ENCODE results near the gene ALPP.
A peak's percentile ranks its signal among the peaks of the same experiment; 100 is the strongest.
"Not testable (repeated sequence)": the region's sequence is repeated elsewhere in the genome, so short reads cannot be mapped to it uniquely, and the experiment has no call there.

ALPP gene

DNA sequence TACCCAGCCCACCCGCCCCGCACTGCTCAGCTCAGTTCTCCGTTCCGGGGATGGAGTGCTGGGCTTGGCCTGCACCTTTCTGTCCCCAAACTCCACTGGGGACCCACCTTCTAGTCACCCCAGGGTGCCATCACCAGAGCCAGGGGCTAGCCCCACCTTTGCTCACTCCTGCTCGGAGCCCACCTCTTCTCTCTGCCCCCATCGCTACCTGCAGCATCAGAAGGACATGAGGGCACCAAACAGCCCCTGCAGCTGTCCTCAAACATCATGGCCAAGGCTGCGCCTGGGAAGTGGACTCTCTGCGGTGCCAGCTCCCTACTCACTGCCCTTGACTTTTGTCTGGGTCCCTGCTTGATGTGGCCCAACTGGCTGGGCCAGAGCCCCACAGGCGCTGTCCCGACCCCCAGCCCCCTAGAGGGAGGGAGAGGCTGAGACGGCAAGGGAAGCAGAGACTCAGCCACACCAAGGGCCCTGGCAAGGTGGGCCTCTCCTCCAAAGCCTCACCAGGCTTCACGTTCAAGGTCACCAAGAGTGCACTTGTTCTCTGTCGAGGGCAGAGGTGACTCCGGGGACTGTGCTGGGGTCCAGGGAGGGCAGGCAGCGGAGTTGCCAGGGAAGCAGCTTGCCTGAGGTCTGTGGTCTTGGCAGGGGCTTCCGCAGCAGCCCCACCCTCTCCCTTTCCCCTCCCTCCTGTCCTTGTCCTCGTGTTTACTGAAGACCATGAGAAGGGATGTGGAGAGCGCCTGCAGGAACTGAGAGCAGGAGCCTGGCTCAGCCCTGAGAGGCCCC, 13.6 kb upstream of the ALPP start:
- not testable (repeated sequence) for DNase-seq

- DNase-seq: peak; percentile 17
Measured at GRCh38 chr2:232365621-232366321, 12.8 kb upstream of the ALPP start.

DNA sequence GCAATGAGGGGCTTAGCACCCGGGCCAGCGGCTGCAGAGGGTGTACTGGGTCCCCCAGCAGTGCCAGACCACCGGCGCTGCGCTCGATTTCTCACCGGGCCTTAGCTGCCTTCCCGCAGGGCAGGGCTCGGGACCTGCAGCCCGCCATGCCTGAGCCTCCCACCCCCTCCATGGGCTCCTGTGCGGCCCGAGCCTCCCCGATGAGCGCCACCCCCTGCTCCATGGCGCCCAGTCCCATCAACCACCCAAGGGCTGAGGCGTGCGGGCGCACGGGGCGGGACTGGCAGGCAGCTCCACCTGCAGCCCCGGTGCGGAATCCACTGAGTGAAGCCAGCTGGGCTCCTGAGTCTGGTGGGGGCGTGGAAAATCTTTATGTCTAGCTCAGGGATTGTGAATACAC, 12.1 kb upstream of the ALPP start:
- DNase-seq: not testable (repeated sequence)

- no peak for DNase-seq
Measured at GRCh38 chr2:232367016-232367415, 11.5 kb upstream of the ALPP start.

GRCh38 chr2:232367591-232368233, 10.8 kb upstream of the ALPP start:
- DNase-seq: no peak

- DNase-seq: no peak
Measured at GRCh38 chr2:232368311-232368731, 10.2 kb upstream of the ALPP start.

DNA sequence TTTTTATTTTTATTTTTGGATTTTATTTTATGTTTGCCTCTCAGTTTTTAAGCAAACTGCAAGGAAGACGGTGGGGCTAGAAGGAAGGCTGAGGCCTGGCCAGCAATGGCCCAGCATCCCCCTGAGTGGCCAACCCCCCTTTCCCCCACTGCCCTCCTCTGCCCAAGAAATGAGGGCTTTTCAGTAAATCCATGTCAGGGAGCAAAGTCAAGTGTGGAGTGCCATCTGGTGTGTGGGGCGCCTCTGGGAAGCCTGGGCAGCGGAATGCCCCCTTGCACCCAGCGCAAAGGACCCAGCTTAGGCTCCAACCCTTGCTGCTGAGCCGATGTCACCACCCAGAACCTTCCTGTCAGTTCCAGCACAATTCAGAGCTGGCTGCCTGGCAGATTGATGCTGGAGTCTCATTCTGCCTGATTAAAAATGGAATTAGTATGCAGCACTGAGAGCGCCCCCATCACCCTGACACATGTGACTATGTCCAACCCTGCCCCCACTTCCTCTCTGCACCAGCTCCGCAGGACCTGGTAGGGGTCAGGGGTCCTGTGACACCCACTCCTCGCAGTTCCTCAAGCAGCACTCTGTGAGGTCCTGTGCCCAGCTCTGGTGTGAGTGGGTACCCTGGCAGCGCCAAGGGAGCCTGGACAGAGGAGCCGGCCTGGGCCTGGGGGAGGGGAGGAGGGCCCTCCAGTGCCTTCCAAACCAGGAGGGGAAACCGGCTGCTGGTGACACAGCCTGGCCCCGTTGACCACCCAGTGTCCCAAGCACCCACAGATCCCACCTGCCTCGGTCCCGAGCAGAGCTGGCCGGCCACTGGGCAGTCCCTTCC, 9.2 kb upstream of the ALPP start:
- no peak for DNase-seq

- not testable (repeated sequence) for DNase-seq
Measured at GRCh38 chr2:232370007-232370406, 8.5 kb upstream of the ALPP start.

- DNase-seq: no peak
Measured at GRCh38 chr2:232372231-232373208, 6.0 kb upstream of the ALPP start.

DNA sequence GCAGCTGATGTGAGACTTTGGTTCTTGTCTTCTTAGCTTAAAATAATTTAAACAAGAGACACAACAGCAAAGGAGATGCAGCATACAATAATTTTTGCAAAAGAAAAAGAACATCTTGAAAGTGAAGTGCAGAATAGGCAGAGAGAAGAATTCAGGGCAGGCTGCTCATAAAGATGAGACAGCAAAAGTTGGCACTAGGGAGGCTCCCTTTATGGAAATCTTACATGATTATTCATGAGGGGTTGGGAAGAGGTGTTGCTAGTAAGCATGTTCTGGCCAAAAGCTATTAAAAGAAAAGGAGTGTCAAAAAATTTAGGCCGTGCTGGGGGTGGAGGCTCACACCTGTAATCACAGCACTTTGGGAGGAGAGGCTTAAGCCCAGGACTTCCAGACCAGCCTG, 4.2 kb upstream of the ALPP start:
- DNase-seq: no peak

DNA sequence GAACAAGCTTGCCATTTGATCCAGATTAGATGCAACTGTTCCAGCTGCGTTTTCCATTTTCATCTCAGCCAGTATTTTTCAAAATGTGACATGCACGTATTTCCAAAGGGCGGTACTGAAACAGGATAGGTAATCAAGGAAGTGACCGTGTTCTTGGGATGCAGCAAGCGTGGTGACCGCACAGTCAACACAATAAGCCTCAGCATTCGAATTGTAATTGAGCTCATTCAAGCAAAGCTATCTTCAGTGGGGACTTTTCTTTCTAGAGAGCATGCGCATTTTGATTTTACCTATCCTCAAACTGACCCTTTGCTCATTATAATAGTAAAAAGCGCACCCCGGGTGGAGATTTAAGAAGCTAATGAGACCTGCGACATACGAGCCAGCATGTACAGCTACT, 3.4 kb upstream of the ALPP start:
- no peak for DNase-seq

DNA sequence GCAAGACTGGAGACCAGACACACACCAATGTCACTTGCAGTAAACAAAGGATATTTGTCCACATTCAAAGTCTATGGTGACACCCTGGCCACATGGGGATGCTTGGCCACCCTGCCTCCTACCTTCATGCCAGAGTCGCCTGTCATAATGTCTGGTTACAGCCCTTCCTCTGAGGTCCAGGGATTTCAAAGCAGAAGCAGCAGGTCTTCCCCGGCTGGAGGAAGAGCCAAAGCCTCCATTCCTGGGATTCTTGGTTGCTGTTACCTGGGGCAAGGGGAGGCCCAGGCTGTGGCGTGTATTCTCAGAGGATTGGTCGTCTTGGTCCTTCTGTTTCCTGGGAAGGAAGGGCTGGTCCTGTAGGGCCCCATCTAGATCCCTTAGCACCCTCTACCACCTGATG, 2.3 kb upstream of the ALPP start:
- DNase-seq: no peak

DNA sequence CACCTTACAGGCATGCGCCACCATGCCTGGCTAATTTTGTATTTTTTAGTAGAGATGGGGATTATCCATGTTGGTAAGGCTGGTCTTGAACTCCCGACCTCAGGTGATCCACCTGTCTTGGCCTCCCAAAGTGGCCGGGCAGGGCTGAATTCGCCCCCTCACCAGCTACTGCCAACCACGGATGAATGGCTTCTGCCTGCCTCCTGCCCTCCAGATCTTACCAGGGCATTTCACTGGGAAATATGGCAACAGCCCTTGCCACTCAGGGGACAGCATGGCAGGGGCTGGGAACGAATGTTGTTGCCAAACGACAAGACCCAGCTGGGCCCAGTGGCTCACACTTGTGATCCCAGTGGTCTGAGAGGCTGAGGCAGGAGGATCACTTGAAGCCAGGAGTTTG, 1.8 kb upstream of the ALPP start:
- DNase-seq: no peak

DNA sequence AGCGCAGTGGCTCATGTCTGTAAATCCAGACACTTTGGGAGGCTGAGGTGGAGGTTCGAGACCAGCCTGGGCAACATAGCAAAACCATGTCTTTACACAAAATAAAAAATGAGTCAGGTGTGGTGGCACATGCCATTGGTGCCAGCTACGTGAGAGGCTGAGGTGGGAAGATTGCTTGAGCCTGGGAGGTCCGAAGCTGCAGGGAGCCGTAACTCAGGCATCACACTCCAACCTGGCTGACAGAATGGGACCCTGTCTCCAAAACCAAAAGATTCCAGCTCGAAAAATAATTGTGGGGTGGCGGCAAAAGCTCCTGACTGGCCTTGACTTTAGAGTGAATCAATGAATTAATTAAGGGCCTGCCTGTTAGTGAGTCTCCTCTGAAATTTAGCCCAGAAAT, 1.2 kb upstream of the ALPP start:
- DNase-seq: no peak

DNA sequence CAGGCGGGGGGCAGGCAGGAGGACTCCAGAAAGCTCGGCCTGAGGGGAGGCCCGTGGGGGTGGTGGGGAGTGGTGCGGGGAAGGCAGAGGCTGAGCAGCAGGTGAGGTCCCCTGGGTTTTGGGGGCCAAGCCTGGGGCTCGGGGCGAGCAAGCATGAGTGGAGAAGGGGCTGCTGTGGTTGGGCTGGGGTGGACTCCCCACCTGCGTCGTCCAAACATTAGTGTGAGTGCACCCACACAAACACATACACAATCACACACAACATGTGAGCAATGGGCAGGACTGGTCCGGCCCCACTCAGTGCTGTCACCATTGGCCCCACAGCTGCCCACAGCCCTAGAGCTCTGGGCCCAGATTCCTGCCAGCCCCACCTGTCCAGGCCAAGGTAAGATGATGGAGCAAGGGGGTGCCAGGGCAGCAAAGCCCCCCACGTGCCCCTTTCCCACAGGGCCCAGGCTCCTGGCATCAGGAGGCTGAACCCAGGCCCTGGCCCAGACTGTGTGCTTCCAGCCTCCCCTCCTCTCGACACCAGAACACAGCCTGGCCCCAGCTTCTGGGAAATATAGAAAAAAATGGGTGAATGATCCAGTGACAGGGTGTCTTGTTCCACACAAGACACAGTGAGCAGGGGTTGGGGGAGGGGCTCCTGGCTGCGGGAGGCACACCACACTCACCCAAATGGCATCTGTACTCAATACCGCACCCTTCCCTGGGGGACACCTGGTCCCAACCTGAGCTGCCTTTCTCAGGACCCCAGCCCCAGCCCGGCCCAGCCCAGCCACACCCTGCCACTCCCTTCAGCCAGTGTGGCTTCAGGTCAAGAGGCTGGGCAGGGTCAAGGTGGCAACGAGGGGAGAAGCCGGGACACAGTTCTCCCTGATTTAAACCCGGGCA, 463 bp upstream of the ALPP start:
- DNase-seq: no peak

GRCh38 chr2:232379610-232380590, 1.3 kb downstream of the ALPP start:
- DNase-seq: not testable (repeated sequence)

DNA sequence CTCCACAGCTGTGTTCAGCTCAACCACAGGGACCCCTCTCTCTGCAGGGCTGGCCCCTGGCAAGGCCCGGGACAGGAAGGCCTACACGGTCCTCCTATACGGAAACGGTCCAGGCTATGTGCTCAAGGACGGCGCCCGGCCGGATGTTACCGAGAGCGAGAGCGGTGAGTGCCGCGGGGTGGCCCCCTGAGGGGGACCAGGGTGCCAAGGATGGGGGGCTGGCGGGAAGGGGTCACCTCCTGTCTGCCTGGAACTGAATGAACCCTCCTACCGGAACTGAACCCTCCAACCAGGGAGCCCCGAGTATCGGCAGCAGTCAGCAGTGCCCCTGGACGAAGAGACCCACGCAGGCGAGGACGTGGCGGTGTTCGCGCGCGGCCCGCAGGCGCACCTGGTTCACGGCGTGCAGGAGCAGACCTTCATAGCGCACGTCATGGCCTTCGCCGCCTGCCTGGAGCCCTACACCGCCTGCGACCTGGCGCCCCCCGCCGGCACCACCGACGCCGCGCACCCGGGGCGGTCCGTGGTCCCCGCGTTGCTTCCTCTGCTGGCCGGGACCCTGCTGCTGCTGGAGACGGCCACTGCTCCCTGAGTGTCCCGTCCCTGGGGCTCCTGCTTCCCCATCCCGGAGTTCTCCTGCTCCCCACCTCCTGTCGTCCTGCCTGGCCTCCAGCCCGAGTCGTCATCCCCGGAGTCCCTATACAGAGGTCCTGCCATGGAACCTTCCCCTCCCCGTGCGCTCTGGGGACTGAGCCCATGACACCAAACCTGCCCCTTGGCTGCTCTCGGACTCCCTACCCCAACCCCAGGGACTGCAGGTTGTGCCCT, 2.9 kb downstream of the ALPP start:
- DNase-seq: not testable (repeated sequence)

Measured in CD4-positive, alpha-beta T cell treated with Interleukin-12 subunit alpha and Interleukin-12 subunit beta, for 1 hour (primary cell).